Vagina (tissue), 2 donors: ENCODE results near the gene DMAC2L. TPM values are rescaled to one million over a fixed set of nuclear protein-coding genes. Genes with fewer than 3 reads are reported as not detected.
"Not testable (repeated sequence)": the region's sequence is repeated elsewhere in the genome, so short reads cannot be mapped to it uniquely, and the experiment has no call there.

Source experiments
- DNase-seq, 2 donors: peaks; one replicate each; pipeline ENCODE4 v3.0.0-alpha.2; 2017; ENCODE audit errors: extremely low spot score in 2 of 2
- H3K27ac ChIP-seq: fragments of 200-600 bp; sonication (generic); one replicate; pipeline ENCODE4 v1.5.1; 2019
- H3K27me3 ChIP-seq: fragments of 200-600 bp; sonication (generic); one replicate; pipeline ENCODE4 v1.5.1; 2019
- H3K36me3 ChIP-seq, 2 donors: fragments of 200-600 bp; sonication (generic); one replicate each; pipeline ENCODE4 v1.5.1; 2017 to 2019
- H3K4me1 ChIP-seq: fragments of 200-600 bp; sonication (generic); one replicate; pipeline ENCODE4 v1.5.1; 2019
- H3K4me3 ChIP-seq, 2 donors: fragments of 200-600 bp; sonication (generic); 1 replicate in 1 of 2; 2 replicates in 1 of 2; pipeline ENCODE4 v1.5.1; 2016 to 2019
- H3K9me3 ChIP-seq: fragments of 200-600 bp; sonication (generic); one replicate; pipeline ENCODE4 v1.5.1; 2019
- CTCF ChIP-seq, 3 experiments: fragments of 450-650 bp in 2 of 3; fragments of 200-600 bp in 1 of 3; sonication (generic) in 1 of 3; IDR thresholded peaks; one replicate each; pipeline ENCODE4 v1.5.1; 2017 to 2019; ENCODE audit warnings: antibody characterized with exemption in 3 of 3, mild to moderate bottlenecking in 2 of 3, moderate library complexity in 2 of 3
- POLR2A ChIP-seq, 2 donors: fragments of 450-650 bp; IDR thresholded peaks; one replicate each; pipeline ENCODE4 v1.6.1; 2017; ENCODE audit warnings: antibody characterized with exemption in 2 of 2, mild to moderate bottlenecking in 2 of 2, moderate library complexity in 2 of 2
- POLR2AphosphoS5 ChIP-seq, 2 donors: sonication (generic); formaldehyde crosslinking; IDR thresholded peaks; one replicate each; pipeline ENCODE4 v1.9.0; 2017; ENCODE audit warnings: antibody characterized with exemption in 2 of 2, mild to moderate bottlenecking in 2 of 2, low read depth in 1 of 2; ENCODE audit not compliant: insufficient read depth in 1 of 2
- intact Hi-C: fragments of 100-400 bp; cut with DNase I; formaldehyde crosslinking; loops from one replicate; pipeline ENCODE4 v1.15.1; 2023
- total RNA-seq: library from RNA; depleted of rRNA; stranded (reverse); fragments of >200 nt; gene quantifications from one replicate; pipeline ENCODE4 v1.2.3, GENCODE V29; 2016

DMAC2L gene
- total RNA-seq, 1 donor from 2014 or later: 31.4 TPM

DNA sequence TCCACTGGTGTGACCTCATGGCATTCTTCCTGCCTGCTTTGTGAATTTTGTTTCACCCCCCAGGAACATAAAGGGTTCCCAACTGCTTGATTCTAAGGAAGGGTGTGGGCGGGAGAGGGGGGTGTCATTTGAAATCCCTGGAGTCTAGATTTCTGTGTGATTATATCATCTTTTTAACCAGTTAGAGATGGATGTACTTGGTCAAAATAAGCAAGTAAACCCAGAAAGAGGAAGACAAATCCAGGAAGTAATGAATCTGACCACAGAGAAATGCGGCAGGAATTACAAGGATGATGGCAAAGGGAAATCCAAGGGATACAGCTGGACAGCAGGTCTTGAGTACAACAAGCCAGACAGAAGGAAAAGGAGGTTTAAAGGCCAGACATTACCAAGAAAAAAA, 38.9 kb downstream of the DMAC2L start:
- TF ChIP-seq POLR2AphosphoS5 (IDR thresholded peaks at IDR 0.05; ENCODE audit: insufficient read depth in 1 of 2, low read depth in 1 of 2) (no peak), CTCF (IDR thresholded peaks at IDR 0.05) (no peak), POLR2A (IDR thresholded peaks at IDR 0.05) (no peak)
- Histone ChIP-seq H3K4me1 (peaks cover 30% of the 10 kb centered on the region), H3K27ac (no peak overlapping the region), H3K9me3 (no peaks in the 10 kb centered on the region), H3K27me3 (no peaks in the 10 kb centered on the region), H3K36me3 (no peaks in the 10 kb centered on the region), H3K4me3 (no peak overlapping the region)
- no peak for DNase-seq
- intact Hi-C loops: no loop called here

GRCh38 chr14:50352584-50352983, 40.5 kb downstream of the DMAC2L start:
- Histone ChIP-seq H3K27me3 (no peaks in the 10 kb centered on the region), H3K9me3 (no peaks in the 10 kb centered on the region), H3K4me1 (peaks cover 17% of the 10 kb centered on the region), H3K27ac (peak overlapping the region; percentile 9), H3K36me3 (no peaks in the 10 kb centered on the region), H3K4me3 (no peak overlapping the region)
- TF ChIP-seq CTCF (IDR thresholded peaks at IDR 0.05) (no peak), POLR2A (IDR thresholded peaks at IDR 0.05) (no peak), POLR2AphosphoS5 (IDR thresholded peaks at IDR 0.05; ENCODE audit: insufficient read depth in 1 of 2, low read depth in 1 of 2) (no peak)
- intact Hi-C loops: no loop called here
- no peak for DNase-seq

DNA sequence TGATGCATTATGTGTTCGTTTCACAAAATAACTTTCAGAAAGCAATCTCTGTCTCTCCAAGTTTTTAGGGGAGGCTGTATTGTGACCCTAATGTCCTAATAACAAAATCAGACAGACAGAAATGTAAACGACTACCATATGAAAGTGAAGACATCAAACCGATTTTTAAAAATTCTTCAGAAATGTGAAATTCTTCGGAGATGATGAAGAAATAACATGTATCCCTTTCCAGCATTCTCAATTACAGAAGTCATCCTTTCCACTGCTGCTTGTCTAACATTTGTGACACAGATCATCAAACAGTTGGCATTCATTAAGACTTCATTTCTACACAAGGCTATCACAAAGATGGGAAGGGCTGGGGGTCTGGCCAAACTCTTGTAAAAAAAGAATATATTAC, 41.0 kb downstream of the DMAC2L start:
- peak overlapping the region; percentile 9 for H3K27ac ChIP-seq
- peaks cover 0 to 5% of the 10 kb centered on the region in 2 donors for H3K36me3 ChIP-seq
- no peak overlapping the region for H3K4me3 ChIP-seq
- H3K27me3 ChIP-seq: no peaks in the 10 kb centered on the region
- H3K9me3 ChIP-seq: no peaks in the 10 kb centered on the region
- intact Hi-C loops: no loop called here
- no peak for TF ChIP-seq POLR2AphosphoS5 (IDR thresholded peaks at IDR 0.05; ENCODE audit: insufficient read depth in 1 of 2, low read depth in 1 of 2)
- no peak for TF ChIP-seq POLR2A (IDR thresholded peaks at IDR 0.05)
- TF ChIP-seq CTCF (IDR thresholded peaks at IDR 0.05): no peak
- H3K4me1 ChIP-seq: peaks cover 12% of the 10 kb centered on the region
- DNase-seq: no peak

DNA sequence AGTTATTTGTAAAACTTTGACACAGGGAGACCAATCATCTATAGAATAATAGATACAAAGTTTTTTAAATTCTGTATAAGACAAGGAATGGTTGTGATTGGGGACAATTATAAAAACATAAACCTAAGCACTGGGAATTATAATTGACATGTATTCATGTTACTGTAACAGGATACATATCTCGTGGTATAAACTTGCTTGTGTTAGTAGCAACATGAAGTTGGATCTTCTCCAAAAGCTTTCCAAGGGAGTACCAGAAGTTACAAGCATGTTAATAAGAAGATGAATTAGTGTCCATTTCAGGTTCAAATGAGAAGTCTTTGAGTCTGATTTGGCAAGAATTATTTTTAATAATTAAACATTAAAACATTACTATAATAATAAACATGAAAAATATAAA, 42.4 kb downstream of the DMAC2L start:
- Histone ChIP-seq H3K4me3 (no peak overlapping the region), H3K4me1 (peaks cover 9% of the 10 kb centered on the region), H3K36me3 (peaks cover 0 to 6% of the 10 kb centered on the region in 2 donors), H3K27me3 (no peaks in the 10 kb centered on the region), H3K27ac (no peak overlapping the region), H3K9me3 (no peaks in the 10 kb centered on the region)
- intact Hi-C loops: no loop called here
- no peak for TF ChIP-seq POLR2A (IDR thresholded peaks at IDR 0.05)
- no peak for TF ChIP-seq CTCF (IDR thresholded peaks at IDR 0.05)
- no peak for TF ChIP-seq POLR2AphosphoS5 (IDR thresholded peaks at IDR 0.05; ENCODE audit: insufficient read depth in 1 of 2, low read depth in 1 of 2)
- DNase-seq: no peak

DNA sequence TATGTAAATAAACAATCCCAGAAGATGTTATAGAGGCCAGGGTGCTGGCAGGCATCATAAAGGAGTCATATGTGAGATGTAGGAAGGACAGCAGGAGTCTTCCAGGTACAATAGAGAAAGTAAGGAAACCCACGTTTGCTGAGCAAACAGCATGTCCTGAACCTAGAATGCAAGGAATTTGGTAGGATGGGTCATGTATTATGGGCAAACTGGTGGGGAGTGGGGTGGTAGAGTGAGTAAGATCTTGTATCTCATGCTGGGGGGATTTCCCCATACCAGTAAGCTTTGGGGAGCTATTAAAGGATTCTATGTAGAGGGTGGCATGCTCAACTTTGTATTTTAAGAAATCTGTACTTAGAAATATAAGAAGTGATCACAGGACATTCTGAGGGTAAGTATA, 43.6 kb downstream of the DMAC2L start:
- H3K36me3 ChIP-seq: peaks cover 0 to 6% of the 10 kb centered on the region in 2 donors
- H3K4me3 ChIP-seq: no peak overlapping the region
- H3K27ac ChIP-seq: no peak overlapping the region
- intact Hi-C loops: no loop called here
- peaks cover 8% of the 10 kb centered on the region for H3K4me1 ChIP-seq
- DNase-seq: no peak
- H3K27me3 ChIP-seq: no peaks in the 10 kb centered on the region
- H3K9me3 ChIP-seq: no peaks in the 10 kb centered on the region
- no peak for TF ChIP-seq POLR2AphosphoS5 (IDR thresholded peaks at IDR 0.05; ENCODE audit: insufficient read depth in 1 of 2, low read depth in 1 of 2)
- TF ChIP-seq CTCF (IDR thresholded peaks at IDR 0.05): no peak
- TF ChIP-seq POLR2A (IDR thresholded peaks at IDR 0.05): no peak

DNA sequence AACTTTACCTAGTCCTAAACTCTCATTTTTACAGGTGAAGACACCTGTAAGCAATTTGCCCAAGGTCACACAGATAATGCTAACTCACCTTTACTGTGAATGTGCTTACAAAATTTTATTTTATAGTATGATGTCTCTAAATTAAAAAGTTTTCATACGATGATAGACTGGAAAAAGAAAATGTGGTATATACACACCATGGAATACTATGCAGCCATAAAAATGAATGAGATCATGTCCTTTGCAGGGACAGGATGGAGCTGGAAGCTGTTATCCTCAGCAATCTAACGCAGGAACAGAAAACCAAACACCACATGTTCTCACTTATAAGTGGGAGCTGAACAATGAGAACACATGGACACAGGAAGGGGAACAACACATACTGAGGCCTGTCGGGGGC, 44.2 kb downstream of the DMAC2L start:
- DNase-seq, H3K9me3 ChIP-seq, H3K27me3 ChIP-seq, H3K4me3 ChIP-seq, H3K4me1 ChIP-seq, H3K27ac ChIP-seq, intact Hi-C loops, H3K36me3 ChIP-seq: not testable (repeated sequence)
